SJCRH30 (cell line): ENCODE measurements around the gene SEC11C. TPM values are rescaled to one million over a fixed set of nuclear protein-coding genes. Genes with fewer than 3 reads are reported as not detected.

Experiments used
- DNase-seq, 2 experiments: peaks; one replicate each; pipeline ENCODE4 v3.0.0-alpha.2; 2015 to 2020
- H3K27ac ChIP-seq: fragments of 250-450 bp; sonication (Bioruptor Pico); 2 replicates; pipeline ENCODE4 v1.5.1; 2020; ENCODE audit warnings: mild to moderate bottlenecking, moderate library complexity
- H3K27me3 ChIP-seq: fragments of 250-450 bp; sonication (Bioruptor Pico); 2 replicates; pipeline ENCODE4 v1.5.1; 2020; ENCODE audit warnings: mild to moderate bottlenecking, moderate library complexity
- H3K36me3 ChIP-seq: fragments of 250-450 bp; sonication (Bioruptor Pico); 2 replicates; pipeline ENCODE4 v1.5.1; 2020; ENCODE audit warnings: mild to moderate bottlenecking, moderate library complexity
- H3K4me1 ChIP-seq: fragments of 250-450 bp; sonication (Bioruptor Pico); 2 replicates; pipeline ENCODE4 v1.5.1; 2020; ENCODE audit warnings: mild to moderate bottlenecking, moderate library complexity
- H3K4me3 ChIP-seq: fragments of 250-450 bp; sonication (Bioruptor Pico); 2 replicates; pipeline ENCODE4 v1.5.1; 2020; ENCODE audit warnings: mild to moderate bottlenecking, moderate library complexity
- H3K9me3 ChIP-seq: fragments of 250-450 bp; sonication (Bioruptor Pico); replicated peaks from 2 replicates; pipeline ENCODE4 v1.5.1; 2020; ENCODE audit warnings: mild to moderate bottlenecking, moderate library complexity
- total RNA-seq: library from RNA; depleted of rRNA; stranded (reverse); fragments of >200 nt; shearing (Covaris generic); gene quantifications from 2 replicates; pipeline ENCODE4 v1.2.3, GENCODE V29; 2014; rRNA removed

The SEC11C gene
- total RNA-seq, 1 experiment from 2014 or later = 13.2 TPM

DNA sequence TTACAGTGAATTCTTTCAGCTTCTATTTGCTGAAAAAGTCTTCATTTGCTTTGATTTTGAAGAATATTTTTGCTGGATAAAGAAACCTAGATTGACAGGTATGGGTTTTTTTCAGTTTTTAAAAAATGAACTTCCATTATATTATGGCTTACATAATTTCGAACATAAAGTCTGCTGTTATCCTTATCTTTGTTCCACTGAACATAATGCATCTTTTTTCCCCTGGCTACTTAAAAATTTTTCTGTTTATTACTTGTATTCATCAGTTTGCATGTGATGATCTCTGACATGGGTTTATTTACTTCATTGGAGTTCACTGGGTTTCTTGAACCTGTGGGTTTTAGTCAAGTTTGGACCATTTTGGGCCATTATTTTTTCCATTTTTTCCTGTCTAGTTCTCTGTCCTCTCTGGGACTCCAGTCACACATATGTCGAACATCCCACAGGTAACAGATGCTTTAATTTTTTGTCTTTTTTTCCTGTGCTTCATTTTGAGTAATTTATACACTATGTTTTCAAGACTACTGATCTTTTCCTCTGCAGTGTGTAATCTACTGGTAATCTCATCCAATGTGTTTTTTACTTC is 33.1 kb downstream of the SEC11C start:
- H3K27me3 ChIP-seq = no peaks in the 10 kb centered on the region
- no peak overlapping the region for H3K4me3 ChIP-seq
- H3K36me3 ChIP-seq = no peaks in the 10 kb centered on the region
- no peaks in the 10 kb centered on the region for H3K9me3 ChIP-seq
- DNase-seq = no peak
- H3K4me1 ChIP-seq = no peaks in the 10 kb centered on the region
- H3K27ac ChIP-seq = no peak overlapping the region

- Histone ChIP-seq H3K27me3 (no peaks in the 10 kb centered on the region), H3K27ac (no peak overlapping the region), H3K4me1 (no peaks in the 10 kb centered on the region), H3K36me3 (no peaks in the 10 kb centered on the region), H3K9me3 (no peaks in the 10 kb centered on the region), H3K4me3 (no peak overlapping the region)
- DNase-seq = no peak
Measured at GRCh38 chr18:59177485-59177884, 37.8 kb downstream of the SEC11C start.

DNA sequence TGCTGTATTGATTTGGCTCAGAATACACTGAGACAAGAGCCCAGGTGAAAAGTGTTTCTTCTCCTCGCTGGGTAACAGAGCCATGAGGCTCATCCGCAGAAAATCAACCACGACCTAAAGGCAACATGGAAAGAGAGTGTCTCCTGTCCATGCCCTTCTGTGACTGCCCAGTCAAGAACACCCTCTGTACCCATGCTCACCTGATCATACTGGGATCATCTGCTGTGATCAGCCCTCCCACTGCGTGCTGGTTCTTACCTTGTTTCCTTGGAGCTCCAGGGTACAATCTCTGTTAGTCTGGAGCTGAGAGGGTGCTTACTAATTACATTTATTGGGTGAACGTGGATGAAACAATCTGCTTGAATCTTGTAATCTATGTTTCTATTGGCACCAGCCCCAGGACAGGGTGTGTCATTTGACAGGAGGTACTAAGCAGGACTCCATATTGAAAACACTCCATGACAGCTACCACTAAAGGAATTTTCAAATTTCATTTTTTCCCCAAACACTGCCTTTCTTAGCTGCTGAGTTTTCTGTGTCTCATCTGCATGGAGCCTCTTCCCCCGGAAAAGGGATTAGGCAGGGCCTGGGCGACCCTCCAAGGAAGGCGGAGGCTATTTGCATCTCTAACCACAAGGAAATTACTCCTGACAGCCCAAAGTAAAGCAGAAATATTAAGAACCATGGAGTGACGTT is 40.6 kb downstream of the SEC11C start:
- Histone ChIP-seq H3K36me3 (no peaks in the 10 kb centered on the region), H3K27me3 (no peaks in the 10 kb centered on the region), H3K4me3 (no peak overlapping the region), H3K9me3 (no peaks in the 10 kb centered on the region), H3K27ac (no peak overlapping the region), H3K4me1 (no peaks in the 10 kb centered on the region)
- no peak for DNase-seq

DNA sequence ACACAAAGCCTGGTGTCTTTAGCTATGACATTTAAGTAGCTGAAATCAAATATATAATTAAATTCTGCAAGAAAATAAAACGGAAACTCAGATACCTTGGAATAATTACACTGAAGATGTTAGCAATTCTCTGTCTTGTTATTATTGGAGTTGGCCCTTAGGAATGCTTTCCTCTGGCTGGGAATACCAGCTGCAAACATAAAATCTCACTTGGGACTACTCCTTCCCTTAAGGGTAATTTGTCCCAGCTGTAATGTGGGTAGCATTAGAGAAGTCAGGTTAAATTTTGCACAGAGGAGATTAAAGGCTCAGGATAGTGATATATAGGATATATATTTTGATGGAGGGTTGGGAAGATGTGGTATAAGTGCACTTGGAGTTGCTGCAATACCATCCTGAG is 43.0 kb downstream of the SEC11C start:
- H3K9me3 ChIP-seq = no peaks in the 10 kb centered on the region
- H3K27ac ChIP-seq = no peak overlapping the region
- no peaks in the 10 kb centered on the region for H3K36me3 ChIP-seq
- H3K4me3 ChIP-seq = no peak overlapping the region
- no peaks in the 10 kb centered on the region for H3K27me3 ChIP-seq
- no peak for DNase-seq
- no peaks in the 10 kb centered on the region for H3K4me1 ChIP-seq

DNA sequence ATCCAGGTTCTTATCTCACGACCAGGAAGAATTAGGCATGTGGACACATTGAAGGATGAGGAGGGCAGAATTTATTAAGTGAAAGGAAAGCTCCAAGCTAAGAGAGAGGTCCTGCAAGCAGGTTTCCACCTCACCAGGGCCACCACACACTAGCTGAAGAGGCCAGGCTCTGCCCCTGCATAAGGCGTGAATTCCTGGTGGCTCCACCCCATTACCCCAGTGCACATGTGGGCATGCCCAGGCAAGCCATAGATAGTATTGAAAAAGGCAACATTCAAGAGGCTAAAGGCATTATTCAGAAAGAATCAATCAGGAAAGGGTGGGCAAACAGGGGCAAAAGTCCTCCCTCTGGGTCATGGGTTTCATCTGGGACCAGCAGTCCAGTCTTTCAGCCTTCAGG is 49.3 kb downstream of the SEC11C start:
- H3K4me3 ChIP-seq = no peak overlapping the region
- no peaks in the 10 kb centered on the region for H3K4me1 ChIP-seq
- H3K27ac ChIP-seq = no peak overlapping the region
- H3K9me3 ChIP-seq = no peaks in the 10 kb centered on the region
- H3K36me3 ChIP-seq = no peaks in the 10 kb centered on the region
- DNase-seq = no peak
- H3K27me3 ChIP-seq = no peaks in the 10 kb centered on the region

- Histone ChIP-seq H3K36me3 (no peaks in the 10 kb centered on the region), H3K27ac (no peak overlapping the region), H3K4me1 (no peaks in the 10 kb centered on the region), H3K4me3 (no peak overlapping the region), H3K27me3 (no peaks in the 10 kb centered on the region), H3K9me3 (no peaks in the 10 kb centered on the region)
- no peak for DNase-seq
Measured at GRCh38 chr18:59189746-59190145, 50.1 kb downstream of the SEC11C start.

GRCh38 chr18:59196161-59196725 is 56.6 kb downstream of the SEC11C start:
- Histone ChIP-seq H3K27ac (no peak overlapping the region), H3K9me3 (no peaks in the 10 kb centered on the region), H3K4me1 (no peaks in the 10 kb centered on the region), H3K4me3 (no peak overlapping the region), H3K36me3 (no peaks in the 10 kb centered on the region), H3K27me3 (no peaks in the 10 kb centered on the region)
- no peak for DNase-seq

GRCh38 chr18:59197636-59198035 is 58.0 kb downstream of the SEC11C start:
- H3K4me1 ChIP-seq = no peaks in the 10 kb centered on the region
- no peaks in the 10 kb centered on the region for H3K36me3 ChIP-seq
- no peaks in the 10 kb centered on the region for H3K9me3 ChIP-seq
- DNase-seq = no peak
- no peak overlapping the region for H3K4me3 ChIP-seq
- no peaks in the 10 kb centered on the region for H3K27me3 ChIP-seq
- no peak overlapping the region for H3K27ac ChIP-seq

GRCh38 chr18:59198215-59198614 is 58.5 kb downstream of the SEC11C start:
- no peaks in the 10 kb centered on the region for H3K4me1 ChIP-seq
- DNase-seq = no peak
- H3K27me3 ChIP-seq = no peaks in the 10 kb centered on the region
- no peak overlapping the region for H3K27ac ChIP-seq
- no peaks in the 10 kb centered on the region for H3K36me3 ChIP-seq
- H3K4me3 ChIP-seq = no peak overlapping the region
- no peaks in the 10 kb centered on the region for H3K9me3 ChIP-seq

GRCh38 chr18:59200787-59201186 is 61.1 kb downstream of the SEC11C start:
- Histone ChIP-seq H3K9me3 (no peaks in the 10 kb centered on the region), H3K4me1 (no peaks in the 10 kb centered on the region), H3K36me3 (no peaks in the 10 kb centered on the region), H3K4me3 (no peak overlapping the region), H3K27me3 (no peaks in the 10 kb centered on the region), H3K27ac (no peak overlapping the region)
- no peak for DNase-seq

DNA sequence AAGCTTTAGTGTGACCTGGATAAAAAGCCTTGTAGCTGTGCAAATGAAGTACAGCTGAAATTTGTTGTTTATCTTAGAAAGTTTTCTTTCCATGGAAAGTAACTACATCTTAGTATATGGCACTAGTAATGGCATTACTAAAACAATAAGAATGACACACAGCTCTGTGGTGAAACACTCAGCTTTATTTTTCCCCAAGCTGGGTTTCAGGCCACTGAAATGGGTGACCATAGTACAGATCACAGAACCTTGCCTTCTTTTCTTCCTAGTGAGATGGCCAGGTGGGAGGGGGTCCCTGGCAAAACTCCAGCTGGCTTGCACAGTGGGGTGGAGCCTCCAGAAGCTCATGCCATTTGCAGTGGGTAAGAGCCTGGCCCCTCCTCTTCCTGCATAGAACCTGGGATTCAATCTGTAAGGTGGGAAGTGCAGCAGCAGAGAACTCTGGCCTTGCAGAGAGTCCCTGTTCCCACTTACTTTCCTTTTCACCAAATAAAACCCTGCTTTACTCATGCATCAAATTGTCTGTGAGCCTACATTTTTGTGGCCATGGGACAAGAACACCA is 62.7 kb downstream of the SEC11C start:
- no peaks in the 10 kb centered on the region for H3K4me1 ChIP-seq
- H3K27me3 ChIP-seq = no peaks in the 10 kb centered on the region
- no peaks in the 10 kb centered on the region for H3K9me3 ChIP-seq
- DNase-seq = peak in 1 of 2 experiments; percentile 1
- no peaks in the 10 kb centered on the region for H3K36me3 ChIP-seq
- H3K4me3 ChIP-seq = no peak overlapping the region
- no peak overlapping the region for H3K27ac ChIP-seq

DNA sequence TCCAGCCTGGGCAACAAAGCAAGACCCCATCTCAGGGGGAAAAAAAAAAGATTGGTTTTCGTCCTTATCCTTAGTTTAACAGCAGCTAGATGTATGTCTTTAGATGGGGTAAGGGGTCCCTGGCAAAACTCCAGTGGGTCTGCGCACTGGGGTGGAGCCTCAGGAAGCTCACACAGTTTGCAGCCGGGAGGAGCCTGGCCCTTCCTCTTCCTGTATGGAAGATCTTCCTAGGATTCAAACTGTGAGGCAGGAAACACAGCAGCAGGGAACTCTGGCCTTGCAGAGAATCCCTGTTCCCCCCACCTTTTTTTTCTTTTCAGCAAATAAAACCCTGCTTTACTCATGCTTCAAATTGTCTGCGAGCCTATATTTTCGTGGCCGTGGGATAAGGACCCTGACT is 67.8 kb downstream of the SEC11C start:
- DNase-seq = no peak
- no peaks in the 10 kb centered on the region for H3K9me3 ChIP-seq
- no peaks in the 10 kb centered on the region for H3K36me3 ChIP-seq
- no peak overlapping the region for H3K4me3 ChIP-seq
- no peaks in the 10 kb centered on the region for H3K27me3 ChIP-seq
- H3K4me1 ChIP-seq = no peaks in the 10 kb centered on the region
- H3K27ac ChIP-seq = no peak overlapping the region

Other genes with a start within 250 kb of the SEC11C start
- 0.22 TPM in 1 of 2 replicates, not detected in the other for gene GRP, start 80.3 kb downstream of the SEC11C start, total RNA-seq
- not detected in 2 replicates for gene RAX, start 133.6 kb downstream of the SEC11C start, total RNA-seq
- gene CPLX4, start 178.8 kb downstream of the SEC11C start, total RNA-seq = not detected in 2 replicates
- gene LMAN1, start 219.4 kb downstream of the SEC11C start, total RNA-seq = 72.5 and 77.1 TPM in 2 replicates